Effector memory CD4-positive, alpha-beta T cell (primary cell): Measurements from ENCODE around the gene LSM8.

Experiments used
- DNase-seq, 3 donors: peaks; one replicate each; pipeline ENCODE4 v3.0.0-alpha.2; 2020
- H3K27ac ChIP-seq: 2 replicates; pipeline ENCODE4 v1.7.0; 2013; ENCODE audit warnings: mild to moderate bottlenecking, low read length, moderate library complexity; ENCODE audit not compliant: insufficient read depth, poor library complexity, severe bottlenecking
- H3K27me3 ChIP-seq: replicated peaks from 2 replicates; pipeline ENCODE4 v1.7.0; 2013; ENCODE audit warnings: mild to moderate bottlenecking, low read length; ENCODE audit not compliant: insufficient read depth, control insufficient read depth, poor library complexity, severe bottlenecking
- H3K36me3 ChIP-seq: 2 replicates; pipeline ENCODE4 v1.7.0; 2013; ENCODE audit warnings: mild to moderate bottlenecking, low read length, moderate library complexity; ENCODE audit not compliant: control insufficient read depth, insufficient read depth
- H3K4me1 ChIP-seq: 2 replicates; pipeline ENCODE4 v1.7.0; 2013; ENCODE audit warnings: low read length, mild to moderate bottlenecking; ENCODE audit not compliant: control insufficient read depth, insufficient read depth, poor library complexity, severe bottlenecking
- H3K4me3 ChIP-seq: 2 replicates; pipeline ENCODE4 v1.7.0; 2013; ENCODE audit warnings: low read length, low read depth, mild to moderate bottlenecking; ENCODE audit not compliant: insufficient read depth, poor library complexity, severe bottlenecking
- H3K9me3 ChIP-seq: 2 replicates; pipeline ENCODE4 v1.7.0; 2013; ENCODE audit warnings: mild to moderate bottlenecking, low read length, moderate library complexity; ENCODE audit not compliant: control insufficient read depth

LSM8 gene

GRCh38 chr7:118195837-118196474 is 12.0 kb downstream of the LSM8 start:
- peak in 1 of 3 donors; percentile 46 for DNase-seq
- H3K4me3 ChIP-seq = no peak overlapping the region

GRCh38 chr7:118202061-118202460 is 18.1 kb downstream of the LSM8 start:
- no peaks in the 10 kb centered on the region for H3K36me3 ChIP-seq
- no peaks in the 10 kb centered on the region for H3K27me3 ChIP-seq
- no peaks in the 10 kb centered on the region for H3K9me3 ChIP-seq
- no peak for DNase-seq
- H3K27ac ChIP-seq = no peak overlapping the region
- H3K4me3 ChIP-seq = no peak overlapping the region
- H3K4me1 ChIP-seq = no peaks in the 10 kb centered on the region

More at GRCh38 chr7:118195837-118196474, 12.0 kb downstream of the LSM8 start:
- H3K27me3 ChIP-seq = no peaks in the 10 kb centered on the region
- no peaks in the 10 kb centered on the region for H3K4me1 ChIP-seq
- no peaks in the 10 kb centered on the region for H3K9me3 ChIP-seq
- H3K27ac ChIP-seq = no peak overlapping the region
- peaks cover 5% of the 10 kb centered on the region for H3K36me3 ChIP-seq

GRCh38 chr7:118214051-118214832 is 30.3 kb downstream of the LSM8 start:
- H3K9me3 ChIP-seq = no peaks in the 10 kb centered on the region
- H3K27me3 ChIP-seq = no peaks in the 10 kb centered on the region
- no peaks in the 10 kb centered on the region for H3K36me3 ChIP-seq
- DNase-seq = peak; percentile 33 to 38 (median 37)
- no peaks in the 10 kb centered on the region for H3K4me1 ChIP-seq
- H3K27ac ChIP-seq = no peak overlapping the region
- H3K4me3 ChIP-seq = peak overlapping the region; percentile 41

- Histone ChIP-seq H3K4me3 (peak overlapping the region; percentile 41), H3K27ac (no peak overlapping the region), H3K36me3 (no peaks in the 10 kb centered on the region), H3K9me3 (no peaks in the 10 kb centered on the region), H3K4me1 (no peaks in the 10 kb centered on the region), H3K27me3 (no peaks in the 10 kb centered on the region)
- no peak for DNase-seq
These were observed 30.8 kb downstream of the LSM8 start for GRCh38 chr7:118214833-118215182.

- no peaks in the 10 kb centered on the region for H3K36me3 ChIP-seq
- no peak overlapping the region for H3K27ac ChIP-seq
- no peak overlapping the region for H3K4me3 ChIP-seq
- DNase-seq = no peak
- H3K9me3 ChIP-seq = no peaks in the 10 kb centered on the region
- no peaks in the 10 kb centered on the region for H3K27me3 ChIP-seq
- no peaks in the 10 kb centered on the region for H3K4me1 ChIP-seq
These were observed 33.3 kb downstream of the LSM8 start for GRCh38 chr7:118217210-118217619.

- DNase-seq = no peak
- no peak overlapping the region for H3K4me3 ChIP-seq
- no peaks in the 10 kb centered on the region for H3K4me1 ChIP-seq
- H3K27ac ChIP-seq = no peak overlapping the region
- H3K9me3 ChIP-seq = no peaks in the 10 kb centered on the region
- H3K36me3 ChIP-seq = no peaks in the 10 kb centered on the region
- H3K27me3 ChIP-seq = no peaks in the 10 kb centered on the region
These were observed 34.6 kb downstream of the LSM8 start for GRCh38 chr7:118218413-118219156.

GRCh38 chr7:118219157-118219512 is 35.2 kb downstream of the LSM8 start:
- Histone ChIP-seq H3K9me3 (no peaks in the 10 kb centered on the region), H3K36me3 (no peaks in the 10 kb centered on the region), H3K27ac (no peak overlapping the region), H3K4me3 (no peak overlapping the region), H3K27me3 (no peaks in the 10 kb centered on the region), H3K4me1 (no peaks in the 10 kb centered on the region)
- no peak for DNase-seq

GRCh38 chr7:118220583-118220982 is 36.6 kb downstream of the LSM8 start:
- Histone ChIP-seq H3K27me3 (no peaks in the 10 kb centered on the region), H3K36me3 (no peaks in the 10 kb centered on the region), H3K4me1 (no peaks in the 10 kb centered on the region), H3K27ac (no peak overlapping the region), H3K9me3 (no peaks in the 10 kb centered on the region), H3K4me3 (no peak overlapping the region)
- DNase-seq = no peak

- Histone ChIP-seq H3K4me3 (no peak overlapping the region), H3K9me3 (no peaks in the 10 kb centered on the region), H3K27ac (no peak overlapping the region), H3K4me1 (no peaks in the 10 kb centered on the region), H3K36me3 (no peaks in the 10 kb centered on the region), H3K27me3 (no peaks in the 10 kb centered on the region)
- no peak for DNase-seq
These were observed 38.6 kb downstream of the LSM8 start for GRCh38 chr7:118222591-118222990.

- Histone ChIP-seq H3K27ac (no peak within 1 kb of the TSS), H3K36me3 (no peaks in the 10 kb centered on the region), H3K4me3 (no peak within 1 kb of the TSS), H3K27me3 (no peaks in the 10 kb centered on the region), H3K9me3 (no peaks in the 10 kb centered on the region), H3K4me1 (no peaks in the 10 kb centered on the region)
- DNase-seq = no peak
These were observed 40.6 kb downstream of the LSM8 start, which contains the start of gene ANKRD7 for GRCh38 chr7:118224521-118224920. TSS of gene ANKRD7 (plus strand) at chr7:118224704. CDS start at chr7:118224831, 127 bp downstream.
